A549 (cell line): ENCODE data around the gene KCNAB3. TPM values are rescaled to one million over a fixed set of nuclear protein-coding genes. Genes with fewer than 3 reads are reported as not detected.

Source experiments
- ATAC-seq, 2 experiments: fragments of 200-7000 bp in 1 of 2; fragments of >200 bp in 1 of 2; cut with Nextera tagmentation in 1 of 2; cut with Tn5 transposase in 1 of 2; 3 replicates each; pipeline versions ENCODE4 v1.8.0 to v1.9.1; 2018 to 2020; ENCODE audit warnings: mild to moderate bottlenecking in 1 of 2, moderate library complexity in 1 of 2
- CTCF ChIA-PET: fragments of 300-600 bp; sonication (Branson Sonifier 250); formaldehyde crosslinking; extraction: SDS; loops from one replicate; lab custom pipeline; 2021; ENCODE audit warnings: antibody characterized with exemption, inconsistent platforms; lab: Yijun Ruan, JAX
- POLR2A ChIA-PET: fragments of 350-600 bp; formaldehyde crosslinking; extraction: SDS; loops from one replicate; lab custom pipeline; 2021; ENCODE audit warnings: antibody characterized with exemption, inconsistent platforms; lab: Yijun Ruan, JAX
- DNase-seq, 2 experiments: peaks; one replicate each; pipeline versions ENCODE4 v3.0.0 to v3.0.0-alpha.2; 2011 to 2016; ENCODE audit warnings: low read depth in 1 of 2, low spot score in 1 of 2
- FAIRE-seq: peaks from 2 replicates; lab custom pipeline; 2011; peaks lifted over from hg19 to GRCh38; lab: Jason Lieb, UNC
- H3K27ac ChIP-seq, 2 experiments: fragments of >200 bp; sonication (Bioruptor Twin); formaldehyde crosslinking; 3 replicates each; pipeline ENCODE4 v1.5.1; 2016 to 2017
- H3K4me1 ChIP-seq: fragments of >200 bp; sonication (Bioruptor Twin); formaldehyde crosslinking; 3 replicates; pipeline ENCODE4 v1.6.1; 2016
- H3K4me2 ChIP-seq: fragments of >200 bp; sonication (Bioruptor Twin); formaldehyde crosslinking; 3 replicates; pipeline ENCODE4 v1.6.1; 2016
- H3K4me3 ChIP-seq: fragments of >200 bp; sonication (Bioruptor Twin); formaldehyde crosslinking; 3 replicates; pipeline ENCODE4 v1.5.1; 2016
- H3K9me3 ChIP-seq: fragments of >200 bp; sonication (Bioruptor Twin); formaldehyde crosslinking; 3 replicates; pipeline ENCODE4 v1.6.1; 2016
- BCL3 ChIP-seq: fragments of >200 bp; sonication (Bioruptor Twin); formaldehyde crosslinking; IDR thresholded peaks from 3 replicates; pipeline ENCODE4 v1.6.1; 2016
- CBX2 ChIP-seq: fragments of 200-600 bp; sonication (generic); IDR thresholded peaks from 2 replicates; pipeline ENCODE4 v1.6.1; 2016; ENCODE audit warnings: low read depth, mild to moderate bottlenecking, borderline replicate concordance
- CEBPB ChIP-seq, 2 experiments: fragments of >200 bp in 1 of 2; sonication (Bioruptor Twin) in 1 of 2; formaldehyde crosslinking in 1 of 2; IDR thresholded peaks; 2 replicates each; pipeline ENCODE4 v1.6.1; 2012 to 2016
- E2F6 ChIP-seq: IDR thresholded peaks from 2 replicates; pipeline ENCODE4 v1.6.1; 2012; ENCODE audit warnings: low read depth, borderline replicate concordance
- GATA3 ChIP-seq: IDR thresholded peaks from 2 replicates; pipeline ENCODE4 v1.6.1; 2012; ENCODE audit warnings: borderline replicate concordance
- HES2 ChIP-seq: fragments of >200 bp; sonication (Bioruptor Twin); formaldehyde crosslinking; IDR thresholded peaks from 2 replicates; pipeline ENCODE4 v1.6.1; 2016
- HMGXB4 ChIP-seq: fragments of 250-450 bp; sonication (Bioruptor Pico); IDR thresholded peaks from 2 replicates; pipeline ENCODE4 v1.5.0; 2021; ENCODE audit warnings: mild to moderate bottlenecking, moderate library complexity, borderline replicate concordance
- HOXA7 ChIP-seq: fragments of 250-450 bp; sonication (Bioruptor Pico); IDR thresholded peaks from 2 replicates; pipeline ENCODE4 v1.5.0; 2020; ENCODE audit warnings: mild to moderate bottlenecking, moderate library complexity
- HOXB13 ChIP-seq: fragments of 250-450 bp; sonication (Bioruptor Pico); IDR thresholded peaks from 2 replicates; pipeline ENCODE4 v1.5.0; 2020; ENCODE audit warnings: low read depth, mild to moderate bottlenecking, moderate library complexity
- HOXB5 ChIP-seq: fragments of 250-450 bp; sonication (Bioruptor Pico); IDR thresholded peaks from 2 replicates; pipeline ENCODE4 v1.5.0; 2020; ENCODE audit warnings: mild to moderate bottlenecking, moderate library complexity
- JUN ChIP-seq, 2 experiments: fragments of >200 bp; sonication (Bioruptor Twin); formaldehyde crosslinking; IDR thresholded peaks; 2 replicates in 1 of 2; 3 replicates in 1 of 2; pipeline ENCODE4 v1.6.1; 2016 to 2017
- JUNB ChIP-seq: fragments of >200 bp; sonication (Bioruptor Twin); formaldehyde crosslinking; IDR thresholded peaks from 2 replicates; pipeline ENCODE4 v1.6.1; 2016
- MYC ChIP-seq: IDR thresholded peaks from 2 replicates; pipeline ENCODE4 v1.6.1; 2012; ENCODE audit warnings: mild to moderate bottlenecking, inconsistent platforms, low read length, improper control_type of control experiment, borderline replicate concordance
- NFE2L2 ChIP-seq: fragments of 150-350 bp; conservative IDR thresholded peaks from 2 replicates; pipeline ENCODE4 v1.6.1; 2014; ENCODE audit warnings: low read length
- NR3C1 ChIP-seq: fragments of >200 bp; sonication (Bioruptor Twin); formaldehyde crosslinking; IDR thresholded peaks from 3 replicates; pipeline ENCODE4 v1.6.1; 2017
- PBX3 ChIP-seq: IDR thresholded peaks from 2 replicates; pipeline ENCODE4 v1.6.1; 2012
- POLR2A ChIP-seq: IDR thresholded peaks from 2 replicates; pipeline ENCODE4 v1.6.1; 2012; ENCODE audit warnings: mild to moderate bottlenecking, low read length
- RAD21 ChIP-seq, 2 experiments: fragments of >200 bp in 1 of 2; sonication (Bioruptor Twin) in 1 of 2; formaldehyde crosslinking in 1 of 2; IDR thresholded peaks in 1 of 2; conservative IDR thresholded peaks in 1 of 2; 2 replicates in 1 of 2; 3 replicates in 1 of 2; pipeline ENCODE4 v1.6.1; 2012 to 2018; ENCODE audit warnings: inconsistent platforms in 1 of 2
- RARB ChIP-seq: fragments of 250-450 bp; sonication (Bioruptor Pico); IDR thresholded peaks from 2 replicates; pipeline ENCODE4 v1.8.0; 2021; ENCODE audit warnings: mild to moderate bottlenecking, moderate library complexity
- REST ChIP-seq: fragments of 200-600 bp; sonication (generic); IDR thresholded peaks from 2 replicates; pipeline ENCODE4 v1.6.1; 2016; ENCODE audit warnings: antibody characterized with exemption, mild to moderate bottlenecking, moderate library complexity
- WGBS: methylation state at CpG from one replicate; pipeline ENCODE4 v1.1.6; 2017; ENCODE audit errors: missing lambda C conversion rate; 5-methylcytosine and 5-hydroxymethylcytosine counted together
- polyA plus RNA-seq, 4 experiments: library from polyadenylated mRNA; depleted of rRNA in 3 of 4; stranded (reverse); fragments of >200 nt; fragmentation: RNase III in 1 of 4; extraction: RNeasy Plus Mini Kit Qiagen cat#74134 plus additional on column Dnase treatment in 1 of 4; gene quantifications; 2 replicates in 3 of 4; 3 replicates in 1 of 4; pipeline ENCODE4 v1.2.3, GENCODE V29; 2011 to 2017
- TF ChIP-seq, protein P1 (sequence below): IDR thresholded peaks from 2 replicates; pipeline ENCODE4 v1.6.1; 2012

Gene KCNAB3
- polyA plus RNA-seq, 2 of the 4 experiments (the other 2 are of a cell fraction): 2.7 to 3.2 TPM

DNA sequence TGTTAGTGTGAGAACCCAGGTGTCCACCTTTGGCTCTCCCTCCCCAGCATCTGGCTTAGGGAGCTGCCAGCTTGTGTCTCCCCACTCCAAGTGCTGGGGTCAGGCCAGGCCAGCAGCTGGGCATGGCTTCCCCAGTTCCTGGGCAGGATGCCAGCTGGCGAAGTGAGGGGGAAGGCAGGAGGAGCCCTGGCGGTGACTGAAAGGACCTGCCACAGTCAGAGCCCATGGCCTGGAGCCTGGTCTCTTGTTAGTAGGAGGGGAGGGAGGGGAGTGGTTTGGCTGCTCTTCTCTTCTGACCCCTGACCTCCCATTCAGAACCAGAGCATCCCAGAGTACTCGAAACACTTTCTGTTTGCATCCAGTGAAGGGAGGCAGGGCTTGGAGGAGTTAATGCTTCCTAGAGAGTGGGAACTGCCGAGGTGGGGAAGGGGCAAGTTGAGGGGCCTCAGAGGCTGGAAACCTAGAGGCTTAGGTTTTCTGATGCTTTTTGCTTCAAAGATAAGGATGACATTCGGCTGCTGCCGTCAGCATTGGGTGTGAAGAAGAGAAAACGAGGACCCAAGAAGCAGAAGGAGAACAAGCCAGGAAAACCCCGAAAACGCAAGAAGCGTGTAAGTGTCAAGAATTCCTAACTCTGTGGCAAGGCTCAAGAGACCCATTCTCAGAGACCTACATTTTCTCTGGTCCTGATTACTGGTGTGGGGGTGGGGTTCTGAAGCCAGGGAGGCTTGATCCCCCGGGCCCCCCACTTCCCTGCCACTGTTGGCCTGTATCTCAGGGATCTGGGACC is 40.3 kb downstream of the KCNAB3 start:
- FAIRE-seq (peak; percentile 94), DNase-seq (peak; percentile 92 to 98), ATAC-seq (peak; percentile 53 to 71)
- H3K27ac ChIP-seq: peak overlapping the region; percentile 98
- no peaks in the 10 kb centered on the region for H3K9me3 ChIP-seq
- H3K4me3 ChIP-seq: peak overlapping the region; percentile 49; the same call in 2 of the 3 replicates
- H3K4me1 ChIP-seq: peaks cover 21% of the 10 kb centered on the region
- ChIA-PET POLR2A (interaction anchor here (0.6 to 1.0 kb wide), 2 partner anchors 32 to 237 kb away, joined by 5 read pairs; partner anchors contain the start of gene NAA38), CTCF (interaction anchor here (0.7 to 2.3 kb wide), 18 partner anchors 9 to 171 kb away, joined by 3 to 19 read pairs (median 3); partner anchors contain the start of gene RNF227)
- 53% methylated on average over 11 of the region's 11 CpGs for WGBS
- peak overlapping the region; percentile 92 for H3K4me2 ChIP-seq
- TF ChIP-seq HOXB5 (CRISPR knock-in tag) (no peak), PBX3 (peak; percentile 56; the same call in 1 of the 2 replicates), CEBPB (IDR thresholded peaks at IDR 0.05) (no peak), E2F6 (0 out of 2 replicates have a peak, but pooled peaks have one; percentile 25), MYC (0 out of 2 replicates have a peak, but pooled peaks have one; percentile 39), JUNB (no peak), RAD21 (conservative IDR thresholded peaks at IDR 0.05 in 1 of 2, IDR thresholded peaks at IDR 0.05 in 1 of 2) (peak; percentile 19 to 34; a peak in 2 of 5 replicates), NFE2L2 (no peak), POLR2A (no peak), HOXA7 (CRISPR knock-in tag) (no peak), NR3C1 (no peak), BCL3 (0 out of 3 replicates have a peak, but pooled peaks have one; percentile 24), JUN (IDR thresholded peaks at IDR 0.05) (0 out of 5 replicates have a peak, but pooled peaks of 1 of the 2 experiments have one; percentile 38), CBX2 (no peak), RARB (no peak), GATA3 (peak; percentile 67), HMGXB4 (CRISPR knock-in tag) (no peak), HOXB13 (CRISPR knock-in tag) (no peak), REST (no peak), HES2 (no peak)
- TF ChIP-seq, protein P1, sequence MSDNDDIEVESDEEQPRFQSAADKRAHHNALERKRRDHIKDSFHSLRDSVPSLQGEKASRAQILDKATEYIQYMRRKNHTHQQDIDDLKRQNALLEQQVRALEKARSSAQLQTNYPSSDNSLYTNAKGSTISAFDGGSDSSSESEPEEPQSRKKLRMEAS: peak; percentile 77
